Epithelial cell of prostate (primary cell): ENCODE data around the gene AKNA.

ENCODE experiments used
- DNase-seq: peaks from one replicate; pipeline ENCODE4 v3.0.0-alpha.2; 2011; ENCODE audit warnings: low read depth, low spot score
- H3K27ac ChIP-seq: fragments of 450-650 bp; 2 replicates; pipeline ENCODE4 v1.5.1; 2017; ENCODE audit warnings: mild to moderate bottlenecking

The AKNA gene

GRCh38 chr9:114311571-114312512, 75.9 kb downstream of the AKNA start:
- no peak overlapping the region for H3K27ac ChIP-seq
- DNase-seq = no peak

GRCh38 chr9:114310471-114311450, 77.0 kb downstream of the AKNA start:
- no peak overlapping the region for H3K27ac ChIP-seq
- DNase-seq = no peak

- no peak overlapping the region for H3K27ac ChIP-seq
- no peak for DNase-seq
Measured at GRCh38 chr9:114309096-114309495, 78.7 kb downstream of the AKNA start.

GRCh38 chr9:114308361-114308950, 79.3 kb downstream of the AKNA start:
- no peak for DNase-seq
- no peak overlapping the region for H3K27ac ChIP-seq

- DNase-seq = no peak
Measured at GRCh38 chr9:114307899-114308267, 79.9 kb downstream of the AKNA start.

GRCh38 chr9:114304416-114305188, 83.2 kb downstream of the AKNA start:
- DNase-seq = no peak
- H3K27ac ChIP-seq = no peak overlapping the region

More at GRCh38 chr9:114307899-114308267, 79.9 kb downstream of the AKNA start:
- H3K27ac ChIP-seq = no peak overlapping the region

GRCh38 chr9:114303977-114304376, 83.8 kb downstream of the AKNA start:
- no peak for DNase-seq
- no peak overlapping the region for H3K27ac ChIP-seq

- no peak for DNase-seq
Measured at GRCh38 chr9:114303571-114303970, 84.2 kb downstream of the AKNA start.

GRCh38 chr9:114302727-114303126, 85.1 kb downstream of the AKNA start:
- no peak for DNase-seq
- no peak overlapping the region for H3K27ac ChIP-seq

More at GRCh38 chr9:114303571-114303970, 84.2 kb downstream of the AKNA start:
- no peak overlapping the region for H3K27ac ChIP-seq

GRCh38 chr9:114301798-114302565, 85.8 kb downstream of the AKNA start:
- no peak for DNase-seq
- no peak overlapping the region for H3K27ac ChIP-seq

GRCh38 chr9:114300846-114301797, 86.7 kb downstream of the AKNA start:
- H3K27ac ChIP-seq = no peak overlapping the region
- no peak for DNase-seq

- H3K27ac ChIP-seq = no peak overlapping the region
- DNase-seq = no peak
Measured at GRCh38 chr9:114300153-114300845, 87.5 kb downstream of the AKNA start.

- no peak overlapping the region for H3K27ac ChIP-seq
- no peak for DNase-seq
Measured at GRCh38 chr9:114299286-114300152, 88.3 kb downstream of the AKNA start.

GRCh38 chr9:114296338-114296737, 91.4 kb downstream of the AKNA start:
- DNase-seq = no peak
- H3K27ac ChIP-seq = no peak overlapping the region

- no peak for DNase-seq
- H3K27ac ChIP-seq = no peak overlapping the region
Measured at GRCh38 chr9:114294664-114295063, 93.1 kb downstream of the AKNA start.

- no peak overlapping the region for H3K27ac ChIP-seq
- no peak for DNase-seq
Measured at GRCh38 chr9:114291886-114292590, 95.7 kb downstream of the AKNA start.
